Measurements from ENCODE around the gene PLA2G4F. TPM values are rescaled to one million over a fixed set of nuclear protein-coding genes. Genes with fewer than 3 reads are reported as not detected.

The PLA2G4F gene
- total RNA-seq, 3 donors from 2014 or later, result under 0.01 to 2.0 (median 1.8) TPM

DNA sequence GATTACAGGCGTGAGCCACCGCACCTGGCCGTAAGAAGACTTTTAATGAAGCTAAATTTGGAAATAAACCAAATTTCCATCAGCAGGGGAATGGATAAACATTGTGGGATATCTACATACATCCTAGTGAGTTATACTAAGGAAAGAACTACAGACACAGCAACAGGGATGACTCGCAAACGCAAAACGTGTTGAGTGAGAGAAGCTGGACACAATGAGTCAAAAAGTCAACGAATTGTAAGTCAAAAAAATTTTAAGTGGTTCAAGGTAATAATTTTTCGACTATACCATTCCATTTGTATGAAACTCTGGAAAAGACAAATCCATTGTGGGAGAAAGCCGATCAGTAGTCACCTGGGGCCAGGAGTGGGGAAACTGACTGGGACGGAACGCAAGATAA is 19.9 kb downstream of the PLA2G4F start:
- Histone ChIP-seq H3K9me3 (no peaks in the 10 kb centered on the region), H3K4me3 (no peak overlapping the region), H3K27ac (no peak overlapping the region), H3K27me3 (no peaks in the 10 kb centered on the region), H3K4me1 (no peaks in the 10 kb centered on the region), H3K36me3 (no peaks in the 10 kb centered on the region)
- no peak for TF ChIP-seq POLR2A (IDR thresholded peaks at IDR 0.05)
- no peak for TF ChIP-seq POLR2AphosphoS5 (IDR thresholded peaks at IDR 0.05)
- TF ChIP-seq, protein P1, sequence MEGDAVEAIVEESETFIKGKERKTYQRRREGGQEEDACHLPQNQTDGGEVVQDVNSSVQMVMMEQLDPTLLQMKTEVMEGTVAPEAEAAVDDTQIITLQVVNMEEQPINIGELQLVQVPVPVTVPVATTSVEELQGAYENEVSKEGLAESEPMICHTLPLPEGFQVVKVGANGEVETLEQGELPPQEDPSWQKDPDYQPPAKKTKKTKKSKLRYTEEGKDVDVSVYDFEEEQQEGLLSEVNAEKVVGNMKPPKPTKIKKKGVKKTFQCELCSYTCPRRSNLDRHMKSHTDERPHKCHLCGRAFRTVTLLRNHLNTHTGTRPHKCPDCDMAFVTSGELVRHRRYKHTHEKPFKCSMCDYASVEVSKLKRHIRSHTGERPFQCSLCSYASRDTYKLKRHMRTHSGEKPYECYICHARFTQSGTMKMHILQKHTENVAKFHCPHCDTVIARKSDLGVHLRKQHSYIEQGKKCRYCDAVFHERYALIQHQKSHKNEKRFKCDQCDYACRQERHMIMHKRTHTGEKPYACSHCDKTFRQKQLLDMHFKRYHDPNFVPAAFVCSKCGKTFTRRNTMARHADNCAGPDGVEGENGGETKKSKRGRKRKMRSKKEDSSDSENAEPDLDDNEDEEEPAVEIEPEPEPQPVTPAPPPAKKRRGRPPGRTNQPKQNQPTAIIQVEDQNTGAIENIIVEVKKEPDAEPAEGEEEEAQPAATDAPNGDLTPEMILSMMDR (IDR thresholded peaks at IDR 0.05), result no peak
- intact Hi-C loops (cut with DNase I; ENCODE audit: low total_unique reads), result no loop called here
- DNase-seq (ENCODE audit: low spot score in 2 of 2), result no peak

DNA sequence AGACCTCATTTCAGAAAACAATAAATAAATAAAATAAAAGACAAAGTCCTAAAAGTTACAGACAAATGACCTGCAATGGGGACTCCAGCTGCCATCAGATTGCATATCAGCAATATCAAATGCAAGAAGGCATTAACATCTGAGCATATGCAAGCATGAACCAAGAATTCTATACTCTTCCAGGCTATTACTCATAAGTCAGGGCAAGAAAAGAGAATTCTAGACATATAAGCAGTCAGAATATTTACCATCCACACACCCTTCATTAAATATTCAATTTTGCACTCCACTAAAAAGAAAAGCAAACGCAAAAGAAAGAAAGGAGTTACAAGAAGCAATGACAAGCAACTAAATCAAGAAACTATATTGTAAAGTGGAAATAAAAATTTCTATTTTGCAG is 21.1 kb downstream of the PLA2G4F start:
- intact Hi-C loops (cut with DNase I; ENCODE audit: low total_unique reads), result no loop called here
- no peak for DNase-seq (ENCODE audit: low spot score in 2 of 2)
- no peaks in the 10 kb centered on the region for H3K9me3 ChIP-seq

DNA sequence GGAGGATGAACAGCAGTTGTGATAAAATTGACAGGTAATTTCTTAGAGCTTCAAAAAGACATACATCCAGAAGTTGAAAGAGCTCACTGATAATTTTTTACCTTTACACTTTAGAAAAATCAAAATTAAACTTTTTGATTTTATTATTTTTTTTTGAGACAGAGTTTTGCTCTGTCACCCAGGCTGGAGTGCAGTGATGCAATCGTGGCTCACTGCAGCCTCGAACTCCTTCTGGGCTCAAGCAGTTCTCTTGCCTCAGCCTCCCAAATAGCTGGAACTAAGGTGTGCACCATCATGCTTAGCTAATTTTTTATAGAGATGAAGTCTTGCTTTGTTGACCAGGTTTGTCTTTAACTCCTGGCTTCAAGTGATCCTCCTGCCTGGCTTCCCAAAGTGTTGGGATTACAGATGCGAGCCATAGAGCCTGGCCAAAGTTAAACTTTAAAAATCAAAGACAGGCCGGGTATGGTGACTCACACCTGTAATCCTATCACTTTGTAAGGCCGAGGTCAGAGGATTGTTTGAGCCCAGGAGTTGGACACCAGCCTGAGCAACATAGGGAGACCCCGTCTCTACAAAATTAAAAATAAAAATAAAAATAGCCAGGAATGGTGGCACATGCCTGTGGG is 21.7 kb downstream of the PLA2G4F start:
- Histone ChIP-seq H3K4me1 (no peaks in the 10 kb centered on the region), H3K4me3 (no peak overlapping the region), H3K27ac (no peak overlapping the region), H3K9me3 (no peaks in the 10 kb centered on the region), H3K36me3 (no peaks in the 10 kb centered on the region), H3K27me3 (no peaks in the 10 kb centered on the region)
- DNase-seq (ENCODE audit: low spot score in 2 of 2), result no peak
- TF ChIP-seq, protein P1 (IDR thresholded peaks at IDR 0.05), result no peak
- TF ChIP-seq POLR2AphosphoS5 (IDR thresholded peaks at IDR 0.05), result no peak
- no peak for TF ChIP-seq POLR2A (IDR thresholded peaks at IDR 0.05)
- intact Hi-C loops (cut with DNase I; ENCODE audit: low total_unique reads), result no loop called here

More for the DNA sequence above, 21.1 kb downstream of the PLA2G4F start:
- Histone ChIP-seq H3K4me3 (no peak overlapping the region), H3K36me3 (no peaks in the 10 kb centered on the region), H3K4me1 (no peaks in the 10 kb centered on the region), H3K27ac (no peak overlapping the region), H3K27me3 (no peaks in the 10 kb centered on the region)
- TF ChIP-seq POLR2AphosphoS5 (IDR thresholded peaks at IDR 0.05) (no peak), POLR2A (IDR thresholded peaks at IDR 0.05) (no peak)
- TF ChIP-seq, protein P1 (IDR thresholded peaks at IDR 0.05), result no peak

DNA sequence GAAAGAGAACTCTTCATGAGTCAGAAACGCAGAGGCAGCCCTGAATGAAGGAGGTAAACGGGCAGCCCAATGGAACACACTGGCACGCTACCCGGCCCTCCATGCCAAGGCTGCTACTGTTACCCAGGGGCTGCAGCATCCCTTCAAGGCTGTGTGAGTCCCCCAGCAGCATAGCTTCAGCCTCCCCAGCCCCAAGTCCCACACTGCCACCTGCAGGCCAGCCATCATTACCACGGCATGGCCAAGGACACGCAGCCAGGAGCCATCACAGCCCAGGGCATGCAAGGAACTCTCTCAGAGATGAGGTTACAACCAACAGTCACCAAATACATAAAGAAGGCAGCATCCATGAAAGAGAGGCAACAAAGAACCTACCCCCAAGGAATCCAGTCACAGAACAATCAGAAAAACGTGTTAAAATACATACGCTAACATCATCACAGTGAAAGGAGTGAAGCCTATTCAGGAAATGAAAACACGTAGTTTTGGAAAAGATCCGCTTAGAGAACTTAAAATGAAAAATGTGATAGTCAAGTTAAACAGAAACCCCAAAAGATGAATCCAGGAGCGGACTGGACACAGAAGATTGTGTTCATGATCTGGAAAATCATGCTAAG is 22.4 kb downstream of the PLA2G4F start:
- no peak for TF ChIP-seq POLR2A (IDR thresholded peaks at IDR 0.05)
- TF ChIP-seq, protein P1 (IDR thresholded peaks at IDR 0.05), result peak in 2 of 3 donors; percentile 23 to 38
- no peak overlapping the region for H3K27ac ChIP-seq
- no peaks in the 10 kb centered on the region for H3K36me3 ChIP-seq
- intact Hi-C loops (cut with DNase I; ENCODE audit: low total_unique reads), result no loop called here
- no peaks in the 10 kb centered on the region for H3K27me3 ChIP-seq
- no peaks in the 10 kb centered on the region for H3K9me3 ChIP-seq
- DNase-seq (ENCODE audit: low spot score in 2 of 2), result no peak
- H3K4me3 ChIP-seq, result no peak overlapping the region
- H3K4me1 ChIP-seq, result no peaks in the 10 kb centered on the region

DNA sequence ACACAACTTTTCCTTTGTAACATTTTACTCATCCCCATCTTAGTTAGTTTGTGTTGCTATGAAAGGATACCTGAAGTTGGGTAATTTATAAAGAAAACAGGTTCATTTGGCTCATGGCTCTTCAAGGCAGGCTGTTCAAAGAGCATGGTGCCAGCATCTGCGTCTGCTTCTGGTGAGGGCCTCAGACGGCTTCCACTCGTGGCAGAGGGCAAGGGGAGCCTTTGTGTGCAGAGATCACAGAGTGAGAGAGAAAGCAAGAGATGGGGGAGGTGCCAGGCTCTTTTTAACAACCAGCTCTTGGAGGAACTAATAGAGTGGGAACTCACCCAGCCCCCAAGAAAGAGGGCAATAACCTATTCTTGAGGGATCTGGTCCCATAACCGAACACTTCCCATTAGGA is 23.1 kb downstream of the PLA2G4F start:
- no peak overlapping the region for H3K27ac ChIP-seq
- H3K27me3 ChIP-seq, result no peaks in the 10 kb centered on the region
- H3K4me1 ChIP-seq, result no peaks in the 10 kb centered on the region
- H3K36me3 ChIP-seq, result no peaks in the 10 kb centered on the region
- TF ChIP-seq POLR2AphosphoS5 (IDR thresholded peaks at IDR 0.05) (no peak), POLR2A (IDR thresholded peaks at IDR 0.05) (no peak)
- TF ChIP-seq, protein P1 (IDR thresholded peaks at IDR 0.05), result no peak
- DNase-seq (ENCODE audit: low spot score in 2 of 2), result no peak
- intact Hi-C loops (cut with DNase I; ENCODE audit: low total_unique reads), result no loop called here
- H3K9me3 ChIP-seq, result no peaks in the 10 kb centered on the region
- H3K4me3 ChIP-seq, result no peak overlapping the region
